Upper lobe of left lung (tissue), 6 donors: ENCODE results near the gene DIP2C. TPM values are rescaled to one million over a fixed set of nuclear protein-coding genes. Genes with fewer than 3 reads are reported as not detected.

Experiments
- ATAC-seq, 2 donors: fragments of 200-7000 bp; cut with Tn5 transposase; one replicate each; pipeline ENCODE4 v1.9.1; 2022; ENCODE audit warnings: mild to moderate bottlenecking in 2 of 2, moderate library complexity in 2 of 2; ENCODE audit not compliant: low FRiP score in 2 of 2
- DNase-seq, 2 donors: peaks; one replicate each; pipeline ENCODE4 v3.0.0-alpha.2; 2019 to 2020
- H3K27ac ChIP-seq, 4 donors: fragments of 200-600 bp; sonication (generic); one replicate each; pipeline ENCODE4 v1.5.1; 2016 to 2019
- H3K27me3 ChIP-seq, 4 donors: fragments of 200-600 bp; sonication (generic); one replicate each; pipeline ENCODE4 v1.5.1; 2017 to 2019
- H3K36me3 ChIP-seq, 4 donors: fragments of 200-600 bp; sonication (generic); one replicate each; pipeline ENCODE4 v1.5.1; 2016 to 2019
- H3K4me1 ChIP-seq, 4 donors: fragments of 200-600 bp; sonication (generic); one replicate each; pipeline ENCODE4 v1.5.1; 2018 to 2019
- H3K4me3 ChIP-seq, 4 donors: fragments of 200-600 bp; sonication (generic); one replicate each; pipeline ENCODE4 v1.5.1; 2017 to 2019; ENCODE audit warnings: mild to moderate bottlenecking in 2 of 4, moderate library complexity in 1 of 4
- H3K9me3 ChIP-seq, 4 donors: fragments of 200-600 bp; sonication (generic); one replicate each; pipeline ENCODE4 v1.5.1; 2018 to 2019
- CTCF ChIP-seq, 6 experiments: fragments of 450-650 bp in 4 of 6; fragments of 200-600 bp in 2 of 6; sonication (generic) in 2 of 6; IDR thresholded peaks; one replicate each; pipeline ENCODE4 v1.5.1; 2016 to 2019; ENCODE audit warnings: antibody characterized with exemption in 6 of 6
- EP300 ChIP-seq, 4 donors: sonication (generic); formaldehyde crosslinking; IDR thresholded peaks; one replicate each; pipeline ENCODE4 v1.5.1; 2017; ENCODE audit warnings: antibody characterized with exemption in 4 of 4, control low read depth in 2 of 4
- POLR2A ChIP-seq, 4 donors: fragments of 450-650 bp; IDR thresholded peaks; one replicate each; pipeline ENCODE4 v1.5.1; 2016 to 2017; ENCODE audit warnings: antibody characterized with exemption in 4 of 4, mild to moderate bottlenecking in 2 of 4
- POLR2AphosphoS5 ChIP-seq, 2 donors: sonication (generic); formaldehyde crosslinking; IDR thresholded peaks; one replicate each; pipeline ENCODE4 v1.5.1; 2017; ENCODE audit warnings: antibody characterized with exemption in 2 of 2
- WGBS, 2 donors: methylation state at CpG; one replicate each; pipeline ENCODE4 v1.1.5; 2017 to 2018; 5-methylcytosine and 5-hydroxymethylcytosine counted together
- total RNA-seq, 6 donors: library from RNA; depleted of rRNA in 4 of 6; stranded (reverse); fragments of >200 nt in 4 of 6; gene quantifications; one replicate each; pipeline versions ENCODE4 v1.1.0 to v1.2.1, GENCODE V29; 2016 to 2021
- donor health status: DM: no; HTN: no; CAD: no; lungs with moderate emphysema.
- donor health status: DM: no; HTN: yes; CAD: no; lungs with severe emphysema.

DIP2C gene
- total RNA-seq, 6 donors from 2014 or later, result 11.6 to 32.5 (median 14.7) TPM

GRCh38 chr10:357201-357950 is 332.1 kb downstream of the DIP2C start:
- TF ChIP-seq POLR2AphosphoS5 (IDR thresholded peaks at IDR 0.05) (no peak), EP300 (IDR thresholded peaks at IDR 0.05) (no peak), POLR2A (IDR thresholded peaks at IDR 0.05) (no peak)
- Histone ChIP-seq H3K4me1 (no peaks in the 10 kb centered on the region), H3K27ac (no peak overlapping the region), H3K36me3 (peaks cover 0 to 59% (median 25%) of the 10 kb centered on the region in 4 donors), H3K9me3 (no peaks in the 10 kb centered on the region), H3K27me3 (no peaks in the 10 kb centered on the region), H3K4me3 (no peak overlapping the region)
- DNase-seq (no peak), ATAC-seq (no peak)
- 93 to 96% methylated on average over 40 of the region's 40 CpGs for WGBS, 2 donors

- Histone ChIP-seq H3K4me3 (no peak overlapping the region), H3K9me3 (no peaks in the 10 kb centered on the region), H3K27me3 (no peaks in the 10 kb centered on the region), H3K4me1 (no peaks in the 10 kb centered on the region), H3K27ac (no peak overlapping the region), H3K36me3 (peaks cover 0 to 50% (median 23%) of the 10 kb centered on the region in 4 donors)
- WGBS, 2 donors, result 85 to 92% methylated on average over 8 of the region's 8 CpGs
- ATAC-seq (no peak), DNase-seq (no peak)
- TF ChIP-seq EP300 (IDR thresholded peaks at IDR 0.05) (no peak), POLR2A (IDR thresholded peaks at IDR 0.05) (no peak), POLR2AphosphoS5 (IDR thresholded peaks at IDR 0.05) (no peak), CTCF (IDR thresholded peaks at IDR 0.05) (no peak)
Observed at GRCh38 chr10:356452-356851, 333.0 kb downstream of the DIP2C start.

GRCh38 chr10:354901-355617 is 334.4 kb downstream of the DIP2C start:
- H3K27me3 ChIP-seq, result no peaks in the 10 kb centered on the region
- H3K4me3 ChIP-seq, result no peak overlapping the region
- H3K4me1 ChIP-seq, result no peaks in the 10 kb centered on the region
- H3K9me3 ChIP-seq, result no peaks in the 10 kb centered on the region
- 91 to 94% methylated on average over 20 of the region's 20 CpGs for WGBS, 2 donors
- DNase-seq (no peak), ATAC-seq (no peak)
- peaks cover 0 to 49% (median 24%) of the 10 kb centered on the region in 4 donors for H3K36me3 ChIP-seq
- TF ChIP-seq POLR2AphosphoS5 (IDR thresholded peaks at IDR 0.05) (no peak), EP300 (IDR thresholded peaks at IDR 0.05) (no peak), POLR2A (IDR thresholded peaks at IDR 0.05) (no peak), CTCF (IDR thresholded peaks at IDR 0.05) (no peak)
- H3K27ac ChIP-seq, result no peak overlapping the region

- H3K9me3 ChIP-seq, result no peaks in the 10 kb centered on the region
- DNase-seq (no peak), ATAC-seq (no peak)
- no peaks in the 10 kb centered on the region for H3K27me3 ChIP-seq
- WGBS, 2 donors, result 91 to 98% methylated on average over 16 to 21 of the region's 21 CpGs
- no peak overlapping the region for H3K27ac ChIP-seq
- H3K4me3 ChIP-seq, result no peak overlapping the region
- TF ChIP-seq EP300 (IDR thresholded peaks at IDR 0.05) (no peak), POLR2A (IDR thresholded peaks at IDR 0.05) (no peak), CTCF (IDR thresholded peaks at IDR 0.05) (no peak), POLR2AphosphoS5 (IDR thresholded peaks at IDR 0.05) (no peak)
- H3K36me3 ChIP-seq, result peaks cover 0 to 48% (median 26%) of the 10 kb centered on the region in 4 donors
- H3K4me1 ChIP-seq, result no peaks in the 10 kb centered on the region
Observed at GRCh38 chr10:352476-353235, 336.8 kb downstream of the DIP2C start.
